NCI-H1092 (cell line): Measurements from ENCODE around the gene PTAFR.

ENCODE experiments used
- DNase-seq: peaks from one replicate; lab custom pipeline; 2025; lab: John Stamatoyannopoulos, UW

The PTAFR gene

GRCh38 chr1:28176492-28177470 is at the start of gene PTAFR:
PTAFR (minus strand) TSS chr1:28176690; CDS start chr1:28151021, 25,669 bp downstream.
- no peak for DNase-seq

- DNase-seq, result no peak
Measured at GRCh38 chr1:28213315-28213714, 36.8 kb upstream of the PTAFR start.

DNA sequence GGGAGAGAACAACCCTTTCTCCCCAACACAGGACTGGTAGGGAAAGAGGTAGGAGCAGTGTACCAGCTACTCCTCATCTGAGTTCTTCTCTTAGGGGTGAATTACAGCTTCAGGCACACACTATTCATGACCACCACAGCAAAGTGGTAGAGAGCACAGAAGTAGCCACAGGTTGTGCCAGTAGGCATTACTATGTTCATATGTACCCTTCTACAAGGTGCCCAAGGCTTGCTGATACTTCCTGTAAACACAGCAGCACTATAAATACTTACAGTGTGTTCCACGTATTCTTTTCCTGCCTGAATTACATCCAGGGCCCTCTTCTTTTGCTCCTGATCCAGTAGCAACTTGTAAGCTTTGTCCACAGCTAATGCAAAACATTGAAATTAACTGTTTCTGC is 33.2 kb upstream of the PTAFR start:
- DNase-seq, result no peak

GRCh38 chr1:28208818-28209441 is 32.4 kb upstream of the PTAFR start:
- DNase-seq, result no peak

GRCh38 chr1:28205243-28205642 is 28.8 kb upstream of the PTAFR start:
- DNase-seq, result no peak

GRCh38 chr1:28200234-28200873 is 23.9 kb upstream of the PTAFR start:
- no peak for DNase-seq

DNA sequence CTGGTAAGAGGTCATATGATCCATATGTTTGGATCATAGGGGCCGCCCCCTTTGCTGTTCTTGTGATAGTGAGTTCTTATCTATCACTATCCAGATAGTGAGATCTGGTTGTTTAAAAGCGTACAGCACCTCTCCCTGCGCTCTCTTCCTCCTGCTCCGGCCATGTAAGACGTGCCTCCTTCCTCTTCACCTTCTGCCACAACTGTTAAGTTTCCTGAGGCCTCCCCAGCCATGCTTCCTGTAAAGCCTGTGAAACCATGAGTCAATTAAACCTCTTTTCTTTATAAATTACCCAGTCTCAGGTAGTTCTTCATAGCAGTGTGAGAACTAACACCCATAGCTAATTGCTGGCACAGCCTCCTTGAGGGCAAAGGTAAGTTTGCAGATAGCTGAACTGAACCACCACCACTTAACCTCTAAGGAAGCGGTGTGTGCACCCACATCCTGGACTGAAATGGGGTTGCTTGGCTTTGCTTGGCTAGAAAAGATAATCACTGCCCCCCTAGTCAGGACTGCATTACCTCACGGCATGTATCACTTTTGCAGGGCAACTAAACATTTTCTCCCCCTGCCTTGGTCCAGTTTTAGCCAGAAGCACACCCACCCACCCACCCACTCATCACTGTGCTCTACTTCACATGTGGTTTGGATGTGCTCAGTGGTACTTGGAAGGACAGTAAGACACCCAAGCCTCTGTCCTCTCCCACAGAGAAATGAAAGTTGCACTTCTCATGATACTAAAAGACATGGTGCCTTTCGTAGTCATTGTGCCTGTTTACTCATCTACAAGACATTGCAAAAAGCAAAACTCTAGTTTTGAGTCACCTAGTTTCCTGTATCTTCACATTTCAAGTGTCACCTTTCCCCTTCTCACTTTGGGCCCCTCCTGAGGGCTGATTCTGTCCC is 23.1 kb upstream of the PTAFR start:
- no peak for DNase-seq

DNA sequence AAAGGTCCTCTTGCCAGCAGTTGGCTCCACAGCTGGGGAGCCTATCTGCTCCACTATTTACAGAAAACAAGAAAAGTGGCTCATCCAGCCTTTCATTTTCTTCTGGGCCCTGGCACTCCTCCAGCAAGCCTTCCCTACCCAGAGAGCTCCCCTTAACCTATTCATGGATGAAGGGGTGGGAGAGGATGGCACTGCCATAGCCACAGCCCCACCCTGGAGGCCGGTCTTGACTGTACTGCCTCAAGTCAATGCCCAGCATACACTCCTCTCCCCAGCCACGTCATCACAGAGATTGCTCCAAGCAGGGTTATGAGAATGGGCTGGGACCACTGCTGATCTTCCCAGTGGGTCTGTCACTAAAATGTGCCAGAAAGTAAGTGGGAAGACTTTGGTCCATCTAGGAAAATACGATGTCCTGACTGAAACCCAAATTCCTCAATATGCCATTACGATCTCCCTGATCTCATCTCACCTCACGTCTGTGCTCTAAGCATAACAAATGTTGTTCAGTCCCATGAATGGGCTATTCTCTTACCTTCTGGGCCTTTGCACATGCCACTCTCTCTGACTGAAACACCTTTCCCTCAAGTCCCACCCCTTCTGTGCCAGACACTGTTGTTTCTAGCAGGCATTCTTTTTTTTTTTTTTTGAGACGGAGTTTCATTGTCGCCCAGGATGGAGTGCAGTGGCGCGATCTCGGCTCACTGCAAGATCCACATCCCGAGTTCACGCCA is 21.4 kb upstream of the PTAFR start:
- no peak for DNase-seq

- no peak for DNase-seq
Measured at GRCh38 chr1:28196330-28196729, 19.8 kb upstream of the PTAFR start.

GRCh38 chr1:28195780-28196179 is 19.3 kb upstream of the PTAFR start:
- no peak for DNase-seq

DNA sequence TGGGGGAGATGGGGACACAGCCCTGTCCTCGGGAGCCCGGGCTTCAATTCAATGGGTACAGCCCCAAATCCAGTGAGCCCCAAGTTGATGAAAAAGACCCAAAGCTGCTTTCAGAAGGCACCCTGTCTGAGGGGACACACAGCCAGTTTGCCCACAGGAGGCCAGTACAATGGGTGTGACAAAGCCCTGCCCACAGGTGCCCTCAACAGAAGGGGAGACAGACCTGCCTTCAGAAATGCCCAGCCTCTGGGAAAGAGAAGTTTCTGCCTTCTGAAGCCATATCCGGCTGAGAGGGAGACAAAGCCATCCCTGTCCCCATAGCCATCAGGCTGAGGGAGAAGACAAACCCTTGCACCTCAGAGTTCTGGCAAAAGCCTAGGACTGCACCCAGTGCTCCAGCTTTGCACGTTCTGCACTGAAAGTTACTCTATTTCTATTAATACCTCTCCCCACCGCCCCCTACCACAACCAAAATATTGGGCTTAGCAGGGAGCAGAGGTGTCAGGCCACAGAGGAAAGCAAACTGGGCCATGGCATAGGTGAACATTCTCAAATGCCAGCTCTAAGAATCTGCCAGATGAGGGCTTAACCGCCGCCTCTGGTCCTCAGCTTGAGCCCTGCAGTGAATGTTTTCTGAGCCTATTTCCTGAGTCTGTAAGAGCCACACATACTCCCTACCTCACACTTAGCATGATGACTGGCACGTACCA is 18.0 kb upstream of the PTAFR start:
- DNase-seq, result no peak

DNA sequence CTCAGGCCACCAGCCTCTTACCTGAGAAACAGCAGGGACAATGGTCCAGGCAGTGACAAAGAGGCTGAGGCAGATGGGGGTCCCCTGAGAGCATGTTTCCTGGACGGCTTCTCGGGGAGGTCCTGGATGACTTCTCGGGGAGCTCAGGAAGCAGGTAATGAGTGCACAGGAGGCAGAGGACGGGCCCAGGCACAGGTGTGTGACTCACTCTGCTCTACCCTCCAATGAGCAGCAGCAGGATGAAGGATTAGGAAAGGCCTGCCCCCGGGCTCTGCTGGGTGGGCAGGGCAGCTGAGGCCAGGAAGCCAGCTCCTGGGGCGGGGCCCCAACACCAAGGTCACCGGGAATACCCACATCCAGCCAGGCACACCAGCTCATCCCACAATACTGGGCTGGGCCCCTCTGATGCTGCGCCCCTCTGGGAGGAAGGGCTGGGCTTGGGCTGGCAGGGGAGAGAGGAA is 17.2 kb upstream of the PTAFR start:
- no peak for DNase-seq

GRCh38 chr1:28190996-28191645 is 14.6 kb upstream of the PTAFR start:
- no peak for DNase-seq

DNA sequence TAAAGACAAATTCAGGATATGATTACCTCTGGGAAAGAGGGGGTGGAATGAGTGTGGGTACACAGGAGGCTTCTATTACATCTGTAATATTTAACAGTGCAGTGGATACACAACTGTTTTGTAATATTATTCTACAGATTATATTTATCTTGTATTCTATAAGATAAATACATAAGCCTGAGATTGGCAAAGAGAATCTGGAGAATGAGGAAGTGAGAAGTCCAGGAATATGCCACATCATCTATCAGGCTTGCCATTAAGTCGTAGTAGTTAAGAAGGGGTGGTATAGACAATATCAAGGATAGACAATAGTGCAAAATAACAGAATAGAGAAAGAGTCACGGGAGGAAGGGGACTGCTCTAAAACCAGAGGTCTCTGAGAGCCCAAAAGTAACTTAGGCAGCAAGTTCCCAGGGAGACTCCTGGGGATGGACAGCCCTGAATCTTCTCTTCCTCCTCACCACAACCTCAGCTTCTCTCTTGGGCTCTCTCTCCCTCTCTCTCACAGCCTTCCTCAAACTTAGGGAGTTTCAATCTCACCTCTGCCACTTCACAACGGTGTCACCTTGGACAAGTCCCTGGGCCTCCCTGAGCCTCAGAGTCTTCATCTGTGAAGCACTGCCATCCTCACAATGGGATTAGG is 14.0 kb upstream of the PTAFR start:
- DNase-seq, result no peak

- no peak for DNase-seq
Measured at GRCh38 chr1:28185071-28185470, 8.6 kb upstream of the PTAFR start.

DNA sequence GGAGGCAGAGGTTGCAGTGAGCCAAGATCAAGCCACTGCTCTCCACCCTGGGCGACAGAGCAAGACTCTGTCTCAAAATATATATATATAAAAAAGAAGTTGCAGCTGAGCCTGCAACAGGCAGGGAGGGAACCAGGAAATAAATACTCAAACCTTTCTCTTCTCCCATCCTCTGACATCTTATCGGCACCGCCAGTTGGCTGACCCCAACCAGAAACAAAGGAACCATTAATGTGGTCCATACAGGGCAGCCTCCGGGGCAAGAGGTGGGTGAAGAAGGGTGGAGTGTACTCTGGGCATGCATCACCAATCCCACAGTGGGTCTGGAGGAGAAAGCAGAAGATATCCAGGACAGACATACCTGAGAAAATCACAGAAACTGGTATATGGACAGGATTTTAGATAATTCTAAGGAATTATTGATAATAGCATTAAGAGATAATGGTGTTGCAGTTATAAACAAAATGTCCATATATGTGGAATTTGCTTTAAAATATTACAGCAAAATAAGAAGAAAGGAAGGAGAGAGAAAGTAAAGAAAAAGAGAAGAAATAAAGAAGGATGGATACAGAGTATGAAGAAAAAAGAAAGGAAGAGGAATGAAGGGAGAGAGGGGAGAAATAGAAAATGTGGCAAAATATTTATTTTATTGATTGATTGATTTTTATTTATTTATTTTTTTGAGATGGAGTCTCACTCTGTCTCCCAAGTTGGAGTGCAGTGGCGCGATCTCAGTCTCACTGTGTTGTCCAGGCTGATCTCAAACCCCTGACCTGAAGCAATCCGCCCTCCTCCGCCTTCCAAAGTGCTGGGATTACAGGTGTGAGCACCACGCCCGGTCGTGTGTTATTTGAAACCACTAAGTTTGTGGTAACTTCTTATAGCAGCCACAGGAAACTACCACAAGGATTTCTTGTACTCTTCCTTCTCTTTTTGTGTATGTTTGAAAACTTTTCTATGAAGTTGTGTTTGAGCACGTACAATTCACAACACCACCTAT is 4.1 kb upstream of the PTAFR start:
- DNase-seq, result no peak

DNA sequence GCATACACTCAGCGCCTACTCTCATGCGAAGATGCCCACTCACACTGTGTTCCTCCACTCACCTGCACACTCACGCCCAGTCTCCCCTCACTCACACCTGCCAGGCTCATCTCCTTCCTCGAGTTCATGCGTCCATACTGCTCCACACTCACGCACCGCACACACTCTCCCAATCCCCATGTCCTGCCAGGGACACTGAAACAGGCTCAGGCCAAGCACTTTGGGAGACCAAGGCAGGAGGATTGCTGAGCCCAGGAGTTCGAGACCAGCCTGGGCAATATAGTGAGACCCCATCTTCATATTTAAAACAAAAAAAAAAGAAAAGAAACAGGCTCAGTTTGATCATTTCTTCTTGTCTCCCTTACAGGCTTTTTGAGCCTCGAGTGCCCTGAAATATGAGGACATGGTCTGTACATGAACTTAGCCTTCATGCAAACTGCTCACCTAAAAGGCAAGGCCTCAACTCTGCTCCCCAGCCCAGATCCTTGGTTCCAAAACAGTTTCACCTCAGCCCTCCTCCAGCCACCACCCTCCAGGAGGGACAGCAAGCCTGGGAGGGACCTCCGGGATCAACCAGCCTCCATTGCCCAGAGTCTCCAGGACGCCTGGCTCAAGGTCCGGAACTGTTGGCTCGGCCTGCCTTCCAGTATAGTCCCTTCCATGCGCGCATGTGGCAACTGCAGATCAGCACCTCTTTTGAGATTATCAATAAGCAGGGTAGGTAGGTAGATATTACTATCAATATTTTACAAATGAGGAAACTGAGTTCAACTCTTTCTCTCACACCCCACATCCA is 2.4 kb upstream of the PTAFR start:
- DNase-seq, result no peak
